ENCODE results near the gene PTK6.
"Not testable (repeated sequence)": the region's sequence is repeated elsewhere in the genome, so short reads cannot be mapped to it uniquely, and the experiment has no call there.

Gene PTK6

GRCh38 chr20:63560856-63561609 lies 23.9 kb upstream of the PTK6 start:
- H4K20me1 ChIP-seq (ENCODE audit: control insufficient read depth, insufficient read depth, low read depth, low read length) = no peaks in the 10 kb centered on the region
- H3K79me2 ChIP-seq (ENCODE audit: control insufficient read depth, low read length) = no peaks in the 10 kb centered on the region

GRCh38 chr20:63560333-63560805 lies 23.2 kb upstream of the PTK6 start:
- Histone ChIP-seq H3K4me2 (ENCODE audit: low read length) (no peak overlapping the region), H3K9me3 (ENCODE audit: control insufficient read depth, insufficient read depth, low read length) (no peaks in the 10 kb centered on the region), H3K27me3 (ENCODE audit: control insufficient read depth, low read length) (peaks cover 6% of the 10 kb centered on the region), H3K4me3 (ENCODE audit: low read length) (no peak overlapping the region), H3K36me3 (ENCODE audit: control insufficient read depth, low read length) (no peaks in the 10 kb centered on the region), H3K79me2 (ENCODE audit: control insufficient read depth, low read length) (no peaks in the 10 kb centered on the region), H3K9me2 (replicated peaks; ENCODE audit: control insufficient read depth, low read length) (no peaks in the 10 kb centered on the region), H3K27ac (ENCODE audit: low read depth, low read length) (no peak overlapping the region), H3K4me1 (ENCODE audit: control insufficient read depth, low read length) (peaks cover 12% of the 10 kb centered on the region), H4K20me1 (ENCODE audit: control insufficient read depth, insufficient read depth, low read depth, low read length) (no peaks in the 10 kb centered on the region), H3F3A (ENCODE audit: control insufficient read depth, insufficient read depth) (no peaks in the 10 kb centered on the region)
- no peak for TF ChIP-seq EZH2phosphoT487 (IDR thresholded peaks at IDR 0.05; ENCODE audit: borderline replicate concordance, low read length)
- no peak for TF ChIP-seq CTCF (IDR thresholded peaks at IDR 0.05; ENCODE audit: low read depth, low read length, poor library complexity, severe bottlenecking)

More at GRCh38 chr20:63560856-63561609, 23.9 kb upstream of the PTK6 start:
- no peak overlapping the region for H3K27ac ChIP-seq (ENCODE audit: low read depth, low read length)
- no peaks in the 10 kb centered on the region for H3K36me3 ChIP-seq (ENCODE audit: control insufficient read depth, low read length)
- no peaks in the 10 kb centered on the region; the same call in 1 of the 2 replicates for H3K27me3 ChIP-seq (ENCODE audit: control insufficient read depth, low read length)
- no peak overlapping the region for H3K4me2 ChIP-seq (ENCODE audit: low read length)
- TF ChIP-seq EZH2phosphoT487 (IDR thresholded peaks at IDR 0.05; ENCODE audit: borderline replicate concordance, low read length) (no peak), CTCF (IDR thresholded peaks at IDR 0.05; ENCODE audit: low read depth, low read length, poor library complexity, severe bottlenecking) (no peak)
- no peaks in the 10 kb centered on the region for H3K9me3 ChIP-seq (ENCODE audit: control insufficient read depth, insufficient read depth, low read length)
- H3K4me3 ChIP-seq (ENCODE audit: low read length) = no peak overlapping the region
- no peaks in the 10 kb centered on the region for H3F3A ChIP-seq (ENCODE audit: control insufficient read depth, insufficient read depth)
- H3K4me1 ChIP-seq (ENCODE audit: control insufficient read depth, low read length) = peaks cover 12% of the 10 kb centered on the region
- no peaks in the 10 kb centered on the region for H3K9me2 ChIP-seq (replicated peaks; ENCODE audit: control insufficient read depth, low read length)

GRCh38 chr20:63559485-63560332 lies 22.5 kb upstream of the PTK6 start:
- not testable (repeated sequence) for H3K4me2 ChIP-seq (ENCODE audit: low read length); H3F3A ChIP-seq (ENCODE audit: control insufficient read depth, insufficient read depth); H3K36me3 ChIP-seq (ENCODE audit: control insufficient read depth, low read length); H4K20me1 ChIP-seq (ENCODE audit: control insufficient read depth, insufficient read depth, low read depth, low read length); H3K4me3 ChIP-seq (ENCODE audit: low read length); H3K9me3 ChIP-seq (ENCODE audit: control insufficient read depth, insufficient read depth, low read length); H3K9me2 ChIP-seq (replicated peaks; ENCODE audit: control insufficient read depth, low read length); H3K27ac ChIP-seq (ENCODE audit: low read depth, low read length); H3K79me2 ChIP-seq (ENCODE audit: control insufficient read depth, low read length)
- H3K4me1 ChIP-seq (ENCODE audit: control insufficient read depth, low read length) = peaks cover 19% of the 10 kb centered on the region
- H3K27me3 ChIP-seq (ENCODE audit: control insufficient read depth, low read length) = peaks cover 12% of the 10 kb centered on the region
